AG04449 (cell line): ENCODE measurements around the gene POLE2.

Source experiments
- CTCF ChIA-PET: fragments of 350-600 bp; formaldehyde crosslinking; extraction: SDS; loops from one replicate; lab custom pipeline; 2021; ENCODE audit warnings: antibody characterized with exemption; lab: Yijun Ruan, JAX
- POLR2A ChIA-PET: fragments of 400-600, 350-600 bp; formaldehyde crosslinking; extraction: SDS; loops from one replicate; lab custom pipeline; 2020; ENCODE audit warnings: antibody characterized with exemption, inconsistent platforms; lab: Yijun Ruan, JAX
- DNase-seq: peaks from one replicate; pipeline ENCODE4 v3.0.0-alpha.2; 2010; ENCODE audit warnings: low read depth, low spot score
- H3K4me3 ChIP-seq: 2 replicates; pipeline ENCODE4 v1.5.1; 2011; ENCODE audit warnings: low read depth, mild to moderate bottlenecking, control low read depth, low read length
- TF ChIP-seq, protein P1 (sequence below): IDR thresholded peaks from one replicate; pipeline ENCODE4 v1.5.1; 2011; ENCODE audit warnings: mild to moderate bottlenecking, moderate library complexity, low read length, control low read depth, inconsistent platforms; ENCODE audit not compliant: insufficient read depth; ENCODE audit errors: missing control alignments

Gene POLE2

DNA sequence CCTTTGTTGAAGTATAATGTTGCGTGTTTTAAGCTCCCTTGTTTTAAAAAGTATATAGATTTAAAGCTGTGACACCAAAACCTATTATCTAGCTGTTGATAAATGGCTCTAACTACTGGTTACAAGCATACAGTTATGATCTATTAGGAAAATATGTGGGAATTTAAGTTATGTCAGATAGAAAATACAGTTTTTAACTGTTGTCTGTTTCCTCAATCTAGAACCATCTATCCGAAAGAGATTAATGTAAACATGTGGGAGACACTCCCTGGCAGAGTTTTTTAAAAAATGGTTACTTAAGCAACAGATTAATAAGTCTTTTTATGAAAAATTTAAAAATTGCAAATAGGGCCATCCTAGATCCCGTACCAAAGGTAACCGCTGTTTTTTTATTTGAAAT, 75.8 kb downstream of the POLE2 start:
- CTCF ChIA-PET, result interaction anchor here (1.1 to 1.7 kb wide), 3 partner anchors 8 to 25 kb away, joined by 4 to 6 read pairs (median 5); partner anchors contain the start of genes DNAAF2, MGAT2 and RPL36AL
- no peak for DNase-seq
- POLR2A ChIA-PET, result interaction anchor here (1.3 kb wide), 1 partner anchor 8 kb away, joined by 5 read pairs; the partner anchor contains the start of genes MGAT2 and RPL36AL
- TF ChIP-seq, protein P1, sequence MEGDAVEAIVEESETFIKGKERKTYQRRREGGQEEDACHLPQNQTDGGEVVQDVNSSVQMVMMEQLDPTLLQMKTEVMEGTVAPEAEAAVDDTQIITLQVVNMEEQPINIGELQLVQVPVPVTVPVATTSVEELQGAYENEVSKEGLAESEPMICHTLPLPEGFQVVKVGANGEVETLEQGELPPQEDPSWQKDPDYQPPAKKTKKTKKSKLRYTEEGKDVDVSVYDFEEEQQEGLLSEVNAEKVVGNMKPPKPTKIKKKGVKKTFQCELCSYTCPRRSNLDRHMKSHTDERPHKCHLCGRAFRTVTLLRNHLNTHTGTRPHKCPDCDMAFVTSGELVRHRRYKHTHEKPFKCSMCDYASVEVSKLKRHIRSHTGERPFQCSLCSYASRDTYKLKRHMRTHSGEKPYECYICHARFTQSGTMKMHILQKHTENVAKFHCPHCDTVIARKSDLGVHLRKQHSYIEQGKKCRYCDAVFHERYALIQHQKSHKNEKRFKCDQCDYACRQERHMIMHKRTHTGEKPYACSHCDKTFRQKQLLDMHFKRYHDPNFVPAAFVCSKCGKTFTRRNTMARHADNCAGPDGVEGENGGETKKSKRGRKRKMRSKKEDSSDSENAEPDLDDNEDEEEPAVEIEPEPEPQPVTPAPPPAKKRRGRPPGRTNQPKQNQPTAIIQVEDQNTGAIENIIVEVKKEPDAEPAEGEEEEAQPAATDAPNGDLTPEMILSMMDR, result no peak
- no peak overlapping the region for H3K4me3 ChIP-seq

DNA sequence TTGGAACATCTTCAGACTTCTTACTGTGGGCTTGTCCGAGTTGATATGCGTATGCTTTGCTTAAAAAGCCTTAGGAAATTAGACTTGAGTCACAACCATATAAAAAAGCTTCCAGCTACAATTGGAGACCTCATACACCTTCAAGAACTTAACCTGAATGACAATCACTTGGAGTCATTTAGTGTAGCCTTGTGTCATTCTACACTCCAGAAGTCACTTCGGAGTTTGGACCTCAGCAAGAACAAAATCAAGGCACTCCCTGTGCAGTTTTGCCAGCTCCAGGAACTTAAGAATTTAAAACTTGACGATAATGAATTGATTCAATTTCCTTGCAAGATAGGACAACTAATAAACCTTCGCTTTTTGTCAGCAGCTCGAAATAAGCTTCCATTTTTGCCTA, 80.4 kb downstream of the POLE2 start:
- no peak overlapping the region for H3K4me3 ChIP-seq
- DNase-seq, result no peak
- TF ChIP-seq, protein P1, result no peak
- ChIA-PET CTCF (no interaction called here), POLR2A (no interaction called here)

DNA sequence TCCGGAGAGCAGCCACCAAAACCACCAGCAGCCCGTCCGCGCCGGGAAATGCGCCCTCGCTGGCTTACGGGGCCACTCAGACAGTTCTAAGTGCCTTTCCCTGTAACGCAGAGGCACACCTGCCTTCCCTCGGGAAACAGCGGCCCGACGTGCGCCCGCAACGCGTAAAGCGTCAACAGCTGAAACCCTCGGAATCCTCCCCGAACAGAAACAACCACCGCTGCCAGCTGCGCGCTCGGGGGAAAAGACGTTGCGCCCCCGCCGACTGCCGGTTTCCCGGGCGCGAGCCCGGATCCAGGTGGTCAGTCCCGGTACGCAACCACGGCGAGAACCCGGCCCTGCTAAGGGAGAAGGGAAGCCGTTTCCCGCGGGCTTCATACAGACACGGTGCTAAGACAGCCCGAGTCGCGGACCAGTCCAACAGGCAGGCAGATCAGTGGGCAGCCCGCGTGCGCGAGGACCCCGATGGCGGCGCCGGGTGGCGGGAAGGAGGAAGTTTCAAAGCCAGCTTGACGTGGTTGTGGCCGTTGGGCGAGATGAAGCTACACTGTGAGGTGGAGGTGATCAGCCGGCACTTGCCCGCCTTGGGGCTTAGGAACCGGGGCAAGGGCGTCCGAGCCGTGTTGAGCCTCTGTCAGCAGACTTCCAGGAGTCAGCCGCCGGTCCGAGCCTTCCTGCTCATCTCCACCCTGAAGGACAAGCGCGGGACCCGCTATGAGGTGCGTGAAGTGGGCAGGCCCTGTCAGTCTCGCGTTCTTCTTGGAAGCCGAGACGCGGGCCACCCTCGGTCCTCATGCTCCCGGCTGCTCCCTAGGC, 89.3 kb downstream of the POLE2 start, which contains the start of gene LRR1:
LRR1 (plus strand) TSS at position 456 of the 816 bp plus-strand sequence; CDS start at position 537, 81 bp downstream.
- TF ChIP-seq, protein P1, result no peak
- CTCF ChIA-PET, result interaction anchor here (0.9 to 1.7 kb wide), 3 partner anchors 9 to 264 kb away, joined by 3 to 10 read pairs (median 3); partner anchors contain the start of gene RPS29
- no peak for DNase-seq
- peak within 1 kb of the TSS; percentile 96 for H3K4me3 ChIP-seq
- POLR2A ChIA-PET, result interaction anchor here (0.6 to 2.2 kb wide), 4 partner anchors 10 to 22 kb away, joined by 3 to 19 read pairs (median 6); partner anchors contain the start of genes MGAT2, RPL36AL and RPS29

DNA sequence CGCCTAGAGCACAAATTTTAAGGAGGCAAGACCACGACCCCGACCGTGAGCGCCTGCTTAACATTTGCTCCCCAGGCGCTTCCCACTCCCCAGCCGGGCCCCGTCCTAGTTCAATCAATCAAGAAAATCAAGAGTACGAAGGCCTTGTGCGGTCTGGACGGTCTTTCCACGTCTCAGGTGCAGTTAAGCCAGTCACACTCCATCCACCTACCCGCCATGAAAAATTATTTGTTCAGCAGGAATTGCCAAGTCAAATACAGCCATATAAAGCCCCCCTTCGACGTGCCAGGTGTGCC, 89.9 kb downstream of the POLE2 start:
- CTCF ChIA-PET, result interaction anchor here (1.7 kb wide), 1 partner anchor 11 kb away, joined by 10 read pairs; the partner anchor contains the start of gene RPS29
- TF ChIP-seq, protein P1, result no peak
- DNase-seq, result no peak
- POLR2A ChIA-PET, result interaction anchor here (0.7 to 2.2 kb wide), 2 partner anchors 12 to 22 kb away, joined by 5 to 19 read pairs; partner anchors contain the start of genes MGAT2, RPL36AL and RPS29
- peak overlapping the region; percentile 96 for H3K4me3 ChIP-seq

DNA sequence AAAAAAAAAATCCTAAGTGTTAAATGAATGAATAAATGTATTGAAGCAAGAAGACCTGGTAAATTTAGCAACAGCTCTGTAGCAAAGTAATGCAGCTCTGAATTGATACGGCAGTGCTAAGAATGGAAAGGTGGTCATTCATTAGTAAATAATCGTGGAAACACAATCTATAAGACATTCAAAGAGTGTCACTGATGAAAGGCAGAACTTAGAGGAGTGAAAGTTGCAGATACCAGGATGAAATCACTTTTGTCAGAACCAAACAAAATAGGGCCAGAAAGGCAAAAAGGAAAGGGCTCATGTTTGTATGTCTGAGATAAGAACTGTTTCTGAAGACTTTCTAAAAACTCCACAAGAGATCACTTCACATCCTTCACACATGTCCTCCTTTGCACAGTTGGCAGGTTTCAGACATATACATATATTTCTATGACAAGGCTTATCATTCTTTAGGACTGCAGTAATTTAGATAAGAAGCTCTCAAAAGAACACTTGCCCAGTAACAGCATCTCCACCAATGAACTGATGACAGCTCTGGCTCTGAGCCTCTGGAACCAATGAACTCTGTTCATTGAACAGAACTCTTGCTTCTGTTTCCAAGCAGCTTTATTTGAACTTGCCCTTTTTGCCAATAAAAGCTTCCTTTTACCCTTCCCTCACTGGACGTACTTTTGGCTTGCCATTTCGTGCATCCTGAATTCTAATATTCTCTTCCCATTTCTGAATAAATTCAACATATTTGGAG, 93.5 kb downstream of the POLE2 start:
- DNase-seq, result no peak
- ChIA-PET CTCF (interaction anchor here (1.1 to 2.2 kb wide), 3 partner anchors 8 to 133 kb away, joined by 3 to 14 read pairs (median 6); partner anchors contain the start of gene RPS29), POLR2A (interaction anchor here (0.6 kb wide), 1 partner anchor 14 kb away, joined by 3 read pairs; no protein-coding TSS in a partner anchor)
- no peak overlapping the region for H3K4me3 ChIP-seq
- TF ChIP-seq, protein P1, result no peak
